GM12878 (cell line): Measurements from ENCODE around the gene TEX10. TPM values are rescaled to one million over a fixed set of nuclear protein-coding genes. Genes with fewer than 3 reads are reported as not detected.

Experiments
- ATAC-seq: fragments of 200-7000 bp; cut with Tn5 transposase; 3 replicates; pipeline ENCODE4 v1.9.1; 2020; ENCODE audit warnings: mild to moderate bottlenecking, moderate library complexity
- BruUV-seq: library from RNA; stranded (reverse); fragments of 400-500 nt; replicated peaks from 2 replicates; lab custom pipeline; 2021; lab: Mats Ljungman, UMichigan
- CTCF ChIA-PET: fragments of 300-600 bp; sonication (Branson Sonifier 250); formaldehyde crosslinking; extraction: SDS; loops from one replicate; lab custom pipeline; 2021; ENCODE audit warnings: inconsistent platforms; lab: Yijun Ruan, JAX
- POLR2A ChIA-PET: fragments of 350-600 bp; formaldehyde crosslinking; extraction: SDS; loops from one replicate; lab custom pipeline; 2021; ENCODE audit warnings: inconsistent platforms; lab: Charles Lee
- RAD21 ChIA-PET: fragments of 300-600 bp; sonication (Branson Sonifier 250); formaldehyde crosslinking; loops from one replicate; lab custom pipeline; 2023; ENCODE audit warnings: antibody characterized with exemption; ENCODE audit not compliant: unreplicated experiment; lab: Charles Lee
- SMC1A ChIA-PET: fragments of 300-600 bp; sonication (Branson Sonifier 250); formaldehyde crosslinking; loops from one replicate; lab custom pipeline; 2023; ENCODE audit not compliant: unreplicated experiment, uncharacterized antibody; lab: Charles Lee
- DNase-seq: peaks from one replicate; pipeline ENCODE4 v3.0.0-alpha.2; 2011; ENCODE audit warnings: low read depth, low spot score
- FAIRE-seq: peaks from 3 replicates; lab custom pipeline; 2011; peaks lifted over from hg19 to GRCh38; lab: Jason Lieb, UNC
- H2AFZ ChIP-seq: 2 replicates; pipeline ENCODE4 v1.6.0; 2011; ENCODE audit warnings: low read depth, low read length, control low read depth; ENCODE audit not compliant: control insufficient read depth
- H3K27ac ChIP-seq: 2 replicates; pipeline ENCODE4 v1.5.1; 2011; ENCODE audit warnings: control low read depth; ENCODE audit not compliant: control insufficient read depth, insufficient read depth
- H3K27me3 ChIP-seq, 2 experiments: replicated peaks in 1 of 2; 2 replicates each; pipeline versions ENCODE4 v1.6.0 to v1.6.1; 2011; ENCODE audit warnings: low read length in 1 of 2; ENCODE audit not compliant: control insufficient read depth in 2 of 2, insufficient read depth in 2 of 2
- H3K36me3 ChIP-seq, 2 experiments: 2 replicates each; pipeline ENCODE4 v1.5.1; 2011; ENCODE audit warnings: low read length in 1 of 2; ENCODE audit not compliant: control insufficient read depth in 2 of 2, insufficient read depth in 2 of 2
- H3K4me1 ChIP-seq: 2 replicates; pipeline ENCODE4 v1.6.1; 2011; ENCODE audit warnings: mild to moderate bottlenecking, low read length, moderate library complexity, mixed read lengths; ENCODE audit not compliant: control insufficient read depth, insufficient read depth
- H3K4me2 ChIP-seq: 2 replicates; pipeline ENCODE4 v1.6.0; 2011; ENCODE audit warnings: control low read depth; ENCODE audit not compliant: control insufficient read depth, insufficient read depth
- H3K4me3 ChIP-seq: fragments of 200-600 bp; sonication (generic); 2 replicates; pipeline ENCODE4 v1.5.1; 2016
- H3K79me2 ChIP-seq: 2 replicates; pipeline ENCODE4 v1.6.0; 2011; ENCODE audit warnings: low read length; ENCODE audit not compliant: control insufficient read depth, insufficient read depth
- H3K9ac ChIP-seq: 2 replicates; pipeline ENCODE4 v1.8.0; 2011; ENCODE audit warnings: low read length, control low read depth, mixed read lengths; ENCODE audit not compliant: control insufficient read depth, insufficient read depth
- H3K9me3 ChIP-seq: replicated peaks from 3 replicates; pipeline ENCODE4 v1.5.1; 2011; ENCODE audit warnings: mild to moderate bottlenecking, low read length; ENCODE audit not compliant: control insufficient read depth, insufficient read depth
- H4K20me1 ChIP-seq: 2 replicates; pipeline ENCODE4 v1.6.0; 2011; ENCODE audit not compliant: control insufficient read depth, insufficient read depth
- BCL11A ChIP-seq: IDR thresholded peaks from 2 replicates; pipeline ENCODE4 v1.6.1; 2011; ENCODE audit warnings: low read depth, low read length
- CHD4 ChIP-seq: fragments of 200-600 bp; sonication (generic); IDR thresholded peaks from 2 replicates; pipeline ENCODE4 v1.6.1; 2016; ENCODE audit warnings: mild to moderate bottlenecking
- IRF4 ChIP-seq: IDR thresholded peaks from 2 replicates; pipeline ENCODE4 v1.6.1; 2011; ENCODE audit warnings: low read depth, low read length
- PML ChIP-seq: IDR thresholded peaks from 2 replicates; pipeline ENCODE4 v1.6.1; 2012; ENCODE audit warnings: low read length, inconsistent platforms
- ZNF622 ChIP-seq: fragments of 450-650 bp; IDR thresholded peaks from 2 replicates; pipeline ENCODE4 v1.6.1; 2017; ENCODE audit warnings: mild to moderate bottlenecking, inconsistent platforms
- WGBS: methylation state at CpG from one replicate; pipeline ENCODE4 v1.1.6; 2016; ENCODE audit warnings: low lambda C conversion rate; ENCODE audit not compliant: insufficient replicate concordance, insufficient coverage; ENCODE audit errors: missing lambda C conversion rate; 5-methylcytosine and 5-hydroxymethylcytosine counted together
- in situ Hi-C: fragments of 300-500 bp; cut with MboI; formaldehyde crosslinking; loops from 9 replicates; pipeline ENCODE4 v1.14.3; 2018; ENCODE audit warnings: mixed read lengths
- intact Hi-C: fragments of 100-400 bp; cut with micrococcal nuclease; formaldehyde crosslinking; loops from one replicate; pipeline ENCODE4 v1.14.2; 2022; ENCODE audit not compliant: unreplicated experiment
- polyA plus RNA-seq, 11 experiments: library from polyadenylated mRNA; depleted of rRNA in 4 of 11; unstranded in 6 of 11; stranded (reverse) in 5 of 11; fragments of >200 nt; fragmentation: Nextera tagmentation in 4 of 11; fragmentation: Illumina TruSeq in 1 of 11; extraction: Ambion mirVana in 4 of 11; extraction: Trizol in 1 of 11; gene quantifications; 1 replicate in 1 of 11; 2 replicates in 10 of 11; pipeline versions ENCODE4 v1.2.1 to v1.2.3, GENCODE V29; 2011 to 2016; ENCODE audit warnings: inconsistent platforms in 2 of 11, missing spikeins in 2 of 11, low read depth in 1 of 11
- total RNA-seq, 4 experiments: library from RNA; depleted of rRNA in 3 of 4; stranded (reverse); fragments of >200 nt in 3 of 4; fragmentation: Illumina TruSeq in 1 of 4; extraction: Trizol in 1 of 4; gene quantifications; 2 replicates each; pipeline versions ENCODE4 v1.2.1 to v1.2.3, GENCODE V29; 2013 to 2021
- TF ChIP-seq, protein P1 (sequence below): IDR thresholded peaks from 2 replicates; pipeline ENCODE4 v1.6.1; 2012; ENCODE audit warnings: low read depth, low read length, improper control_type of control experiment
- TF ChIP-seq, protein P2 (sequence below): fragments of 450-650 bp; IDR thresholded peaks from 2 replicates; pipeline ENCODE4 v1.6.1; 2017; ENCODE audit warnings: borderline replicate concordance

Gene TEX10
- total and polyA plus RNA-seq, 10 of the 15 experiments (the other 5 are each of a cell fraction or from before 2014, with no cell fraction given): 17.4 to 46.6 (median 36.2) TPM

DNA sequence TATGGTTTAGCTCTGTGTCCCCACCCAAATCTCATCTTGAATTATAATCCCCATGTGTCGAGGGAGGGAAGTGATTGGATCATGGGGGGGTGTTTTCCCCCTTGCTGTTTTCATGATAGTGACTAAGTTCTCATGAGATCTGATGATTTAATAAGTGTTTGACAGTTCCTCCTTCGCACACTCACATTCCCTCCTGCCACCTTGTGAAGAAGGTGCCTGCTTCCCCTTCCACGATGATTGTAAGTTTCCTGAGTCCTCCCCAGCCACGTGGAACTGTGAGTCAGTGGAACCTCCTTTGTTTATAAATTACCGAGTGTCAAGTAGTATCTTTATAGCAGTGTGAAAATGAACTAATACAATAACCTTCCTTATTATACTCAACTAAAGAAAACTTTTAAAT, 24.3 kb upstream of the TEX10 start:
- no peak for DNase-seq
- POLR2A ChIA-PET: interaction anchor here (1.3 kb wide), 1 partner anchor 35 kb away, joined by 4 read pairs; no protein-coding TSS in a partner anchor
- no peaks in the 10 kb centered on the region for H3K4me1 ChIP-seq
- H3K27me3 ChIP-seq: no peaks in the 10 kb centered on the region
- intact Hi-C loops (no loop called here), in situ Hi-C loops (no loop called here)
- H3K36me3 ChIP-seq: no peaks in the 10 kb centered on the region
- H3K4me2 ChIP-seq: no peak overlapping the region
- TF ChIP-seq CHD4 (no peak), BCL11A (no peak), ZNF622 (no peak), PML (no peak), IRF4 (no peak)
- TF ChIP-seq, protein P1, sequence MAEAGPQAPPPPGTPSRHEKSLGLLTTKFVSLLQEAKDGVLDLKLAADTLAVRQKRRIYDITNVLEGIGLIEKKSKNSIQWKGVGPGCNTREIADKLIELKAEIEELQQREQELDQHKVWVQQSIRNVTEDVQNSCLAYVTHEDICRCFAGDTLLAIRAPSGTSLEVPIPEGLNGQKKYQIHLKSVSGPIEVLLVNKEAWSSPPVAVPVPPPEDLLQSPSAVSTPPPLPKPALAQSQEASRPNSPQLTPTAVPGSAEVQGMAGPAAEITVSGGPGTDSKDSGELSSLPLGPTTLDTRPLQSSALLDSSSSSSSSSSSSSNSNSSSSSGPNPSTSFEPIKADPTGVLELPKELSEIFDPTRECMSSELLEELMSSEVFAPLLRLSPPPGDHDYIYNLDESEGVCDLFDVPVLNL: no peak
- TF ChIP-seq, protein P2, sequence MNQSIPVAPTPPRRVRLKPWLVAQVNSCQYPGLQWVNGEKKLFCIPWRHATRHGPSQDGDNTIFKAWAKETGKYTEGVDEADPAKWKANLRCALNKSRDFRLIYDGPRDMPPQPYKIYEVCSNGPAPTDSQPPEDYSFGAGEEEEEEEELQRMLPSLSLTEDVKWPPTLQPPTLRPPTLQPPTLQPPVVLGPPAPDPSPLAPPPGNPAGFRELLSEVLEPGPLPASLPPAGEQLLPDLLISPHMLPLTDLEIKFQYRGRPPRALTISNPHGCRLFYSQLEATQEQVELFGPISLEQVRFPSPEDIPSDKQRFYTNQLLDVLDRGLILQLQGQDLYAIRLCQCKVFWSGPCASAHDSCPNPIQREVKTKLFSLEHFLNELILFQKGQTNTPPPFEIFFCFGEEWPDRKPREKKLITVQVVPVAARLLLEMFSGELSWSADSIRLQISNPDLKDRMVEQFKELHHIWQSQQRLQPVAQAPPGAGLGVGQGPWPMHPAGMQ: no peak
- no peak overlapping the region for H3K9ac ChIP-seq
- FAIRE-seq: no peak
- no peaks in the 10 kb centered on the region for H3K9me3 ChIP-seq
- no peaks in the 10 kb centered on the region for H3K79me2 ChIP-seq
- H3K27ac ChIP-seq: no peak overlapping the region
- no peak overlapping the region for H3K4me3 ChIP-seq
- WGBS: 66% methylated on average over 5 of the region's 5 CpGs
- no peaks in the 10 kb centered on the region for H4K20me1 ChIP-seq
- RAD21 ChIA-PET: no interaction called here
- no peak for ATAC-seq
- no TSS peak for BruUV-seq
- CTCF ChIA-PET: interaction anchor here (0.6 to 1.7 kb wide), 3 partner anchors 10 to 1011 kb away, joined by 3 read pairs; no protein-coding TSS in a partner anchor
- SMC1A ChIA-PET: interaction anchor here (1.2 to 1.5 kb wide), 2 partner anchors 26 to 60 kb away, joined by 3 read pairs; no protein-coding TSS in a partner anchor
- H2AFZ ChIP-seq: no peak overlapping the region
